SH-SY5Y (cell line): Measurements from ENCODE around the gene PPM1E.

Source experiments
- GATA2 ChIP-seq: IDR thresholded peaks from 2 replicates; pipeline ENCODE4 v1.6.1; 2011; ENCODE audit warnings: mild to moderate bottlenecking, low read depth, low read length
- GATA3 ChIP-seq: IDR thresholded peaks from 2 replicates; pipeline ENCODE4 v1.6.1; 2011; ENCODE audit warnings: low read depth, mild to moderate bottlenecking, low read length, moderate library complexity

DNA sequence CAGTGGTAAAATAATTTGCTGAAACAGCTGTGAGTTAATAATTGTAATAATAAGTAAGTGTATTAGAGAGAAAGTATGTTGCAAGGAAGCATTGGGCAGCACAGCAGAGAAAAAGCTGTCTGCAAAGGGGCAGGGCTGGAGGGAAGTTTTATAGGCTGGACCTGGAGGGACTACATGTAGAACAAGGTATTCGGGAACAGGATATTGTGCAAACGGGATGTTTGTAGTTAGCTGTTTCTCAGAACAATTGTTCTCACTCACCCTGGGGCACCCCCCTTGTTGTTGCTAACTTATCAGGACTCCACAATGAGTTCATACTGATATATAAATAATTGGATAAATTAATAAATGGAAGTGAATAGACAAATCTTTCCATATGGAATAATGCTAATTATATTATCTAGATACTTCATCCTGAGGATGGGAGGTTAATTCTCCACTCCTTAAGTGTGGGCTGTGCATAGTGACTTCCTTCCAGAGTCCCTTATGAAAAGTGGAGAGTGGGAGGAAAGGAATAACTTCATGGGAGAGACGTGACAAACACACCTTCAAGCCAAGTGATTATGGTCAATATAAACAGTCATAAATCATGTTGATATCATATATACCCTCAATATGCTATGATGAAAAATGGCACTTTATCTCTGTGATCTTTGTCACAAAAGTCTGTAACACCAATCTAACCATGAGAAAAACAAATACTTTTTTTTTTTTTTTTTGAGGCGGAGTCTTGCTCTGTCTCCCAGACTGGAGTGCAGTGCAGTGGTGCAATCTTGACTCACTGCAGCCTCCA lies 85.4 kb downstream of the PPM1E start:
- TF ChIP-seq GATA2 (no peak), GATA3 (no peak)
